Cardiac muscle cell (in vitro differentiated cells and primary cell): ENCODE results near the gene SMIM22. TPM values are rescaled to one million over a fixed set of nuclear protein-coding genes. Genes with fewer than 3 reads are reported as not detected.

Source experiments
- DNase-seq, 2 donors: peaks; one replicate each; pipeline versions ENCODE4 v3.0.0 to v3.0.0-alpha.2; 2010 to 2017; ENCODE audit warnings: low read depth in 1 of 2, low spot score in 1 of 2
- H3K27ac ChIP-seq: fragments of 200-600 bp; sonication (generic); 2 replicates; pipeline ENCODE4 v1.5.1; 2016
- H3K27me3 ChIP-seq: fragments of 200-600 bp; sonication (generic); 2 replicates; pipeline ENCODE4 v1.6.0; 2016; ENCODE audit warnings: control low read depth
- H3K36me3 ChIP-seq: fragments of 200-600 bp; sonication (generic); 2 replicates; pipeline ENCODE4 v1.5.1; 2016; ENCODE audit warnings: control low read depth
- H3K4me1 ChIP-seq: fragments of 200-600 bp; sonication (generic); 2 replicates; pipeline ENCODE4 v1.8.1; 2017; ENCODE audit warnings: low read depth, mild to moderate bottlenecking, mixed run types
- H3K4me3 ChIP-seq: fragments of 200-600 bp; sonication (generic); 2 replicates; pipeline ENCODE4 v1.5.1; 2016; ENCODE audit warnings: mild to moderate bottlenecking
- H3K9me3 ChIP-seq: fragments of 200-600 bp; sonication (generic); 2 replicates; pipeline ENCODE4 v1.5.1; 2017; ENCODE audit warnings: low read depth, mild to moderate bottlenecking, control low read depth
- polyA plus RNA-seq: library from polyadenylated mRNA; unstranded; fragments of >200 nt; fragmentation: Nextera tagmentation; extraction: Ambion mirVana; gene quantifications from 2 replicates; pipeline ENCODE4 v1.2.1, GENCODE V29; 2016
- total RNA-seq: library from RNA; depleted of rRNA; stranded (reverse); fragments of >200 nt; gene quantifications from 2 replicates; pipeline ENCODE4 v1.2.3, GENCODE V29; 2016
- TF ChIP-seq, protein P1 (sequence below): IDR thresholded peaks from 2 replicates; pipeline ENCODE4 v1.5.1; 2012; ENCODE audit warnings: low read depth, mild to moderate bottlenecking, low read length

SMIM22 gene
- total and polyA plus RNA-seq, 2 experiments from 2014 or later, result 5.3 TPM; not detected in 1

DNA sequence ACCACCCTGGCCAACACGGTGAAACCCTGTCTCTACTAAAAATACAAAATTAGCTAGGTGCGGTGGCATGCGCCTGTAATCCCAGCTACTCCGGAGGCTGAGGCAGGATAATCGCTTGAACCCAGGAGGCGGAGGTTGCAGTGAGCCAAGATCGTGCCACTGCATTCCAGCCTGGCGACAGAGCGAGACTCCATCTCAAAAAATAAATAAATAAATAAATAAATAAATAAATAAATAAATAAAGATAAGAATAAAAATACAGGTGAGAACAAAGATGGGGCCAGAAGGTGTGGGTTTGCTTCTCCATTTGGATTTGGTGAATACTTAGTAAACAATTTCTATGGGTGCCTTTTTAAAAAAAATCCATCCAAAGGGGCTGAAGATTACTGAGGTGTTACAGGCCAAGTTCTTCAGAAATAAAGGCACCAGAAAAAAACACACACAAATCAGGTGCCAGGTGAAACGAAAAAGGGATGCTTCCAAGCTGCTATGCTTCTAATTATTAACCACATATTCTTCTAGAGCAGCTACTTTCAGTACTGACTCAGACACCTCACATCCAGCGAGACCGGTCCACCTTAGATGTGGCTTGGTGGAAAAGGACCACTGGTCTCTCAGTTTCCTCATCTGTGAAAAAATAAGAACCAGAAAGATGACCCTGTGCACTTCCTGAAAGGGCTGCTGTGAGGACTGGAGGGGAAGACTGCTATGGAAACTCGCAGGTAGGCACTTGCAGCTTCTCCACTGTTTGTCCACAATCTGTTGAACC, 42.7 kb downstream of the SMIM22 start:
- Histone ChIP-seq H3K4me3 (no peak overlapping the region), H3K9me3 (no peaks in the 10 kb centered on the region), H3K27me3 (no peaks in the 10 kb centered on the region), H3K4me1 (no peaks in the 10 kb centered on the region), H3K27ac (no peak overlapping the region), H3K36me3 (peaks cover 50% of the 10 kb centered on the region)
- DNase-seq, result no peak
- TF ChIP-seq, protein P1, sequence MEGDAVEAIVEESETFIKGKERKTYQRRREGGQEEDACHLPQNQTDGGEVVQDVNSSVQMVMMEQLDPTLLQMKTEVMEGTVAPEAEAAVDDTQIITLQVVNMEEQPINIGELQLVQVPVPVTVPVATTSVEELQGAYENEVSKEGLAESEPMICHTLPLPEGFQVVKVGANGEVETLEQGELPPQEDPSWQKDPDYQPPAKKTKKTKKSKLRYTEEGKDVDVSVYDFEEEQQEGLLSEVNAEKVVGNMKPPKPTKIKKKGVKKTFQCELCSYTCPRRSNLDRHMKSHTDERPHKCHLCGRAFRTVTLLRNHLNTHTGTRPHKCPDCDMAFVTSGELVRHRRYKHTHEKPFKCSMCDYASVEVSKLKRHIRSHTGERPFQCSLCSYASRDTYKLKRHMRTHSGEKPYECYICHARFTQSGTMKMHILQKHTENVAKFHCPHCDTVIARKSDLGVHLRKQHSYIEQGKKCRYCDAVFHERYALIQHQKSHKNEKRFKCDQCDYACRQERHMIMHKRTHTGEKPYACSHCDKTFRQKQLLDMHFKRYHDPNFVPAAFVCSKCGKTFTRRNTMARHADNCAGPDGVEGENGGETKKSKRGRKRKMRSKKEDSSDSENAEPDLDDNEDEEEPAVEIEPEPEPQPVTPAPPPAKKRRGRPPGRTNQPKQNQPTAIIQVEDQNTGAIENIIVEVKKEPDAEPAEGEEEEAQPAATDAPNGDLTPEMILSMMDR, result no peak

GRCh38 chr16:4839942-4840341, 44.8 kb downstream of the SMIM22 start:
- H3K27me3 ChIP-seq, result no peaks in the 10 kb centered on the region
- TF ChIP-seq, protein P1, result no peak
- H3K27ac ChIP-seq, result no peak overlapping the region
- H3K36me3 ChIP-seq, result peaks cover 65% of the 10 kb centered on the region
- DNase-seq, result no peak
- no peaks in the 10 kb centered on the region for H3K4me1 ChIP-seq
- H3K9me3 ChIP-seq, result no peaks in the 10 kb centered on the region
- H3K4me3 ChIP-seq, result no peak overlapping the region

GRCh38 chr16:4840984-4841383, 45.8 kb downstream of the SMIM22 start:
- no peak for DNase-seq
- Histone ChIP-seq H3K27me3 (no peaks in the 10 kb centered on the region), H3K4me3 (no peak overlapping the region), H3K9me3 (no peaks in the 10 kb centered on the region), H3K4me1 (peaks cover 6% of the 10 kb centered on the region), H3K27ac (no peak overlapping the region), H3K36me3 (peaks cover 69% of the 10 kb centered on the region)
- TF ChIP-seq, protein P1, result no peak

Other genes starting within 250 kb of the SMIM22 start
- gene C16orf96, start 239.0 kb upstream of the SMIM22 start, total RNA-seq, result 1.9 and 3.6 TPM in 2 replicates
- 0.24 and 0.39 TPM in 2 replicates for gene C16orf96, start 239.0 kb upstream of the SMIM22 start, polyA plus RNA-seq
- gene UBALD1, start 180.5 kb upstream of the SMIM22 start, total RNA-seq, result 33.6 and 42.9 TPM in 2 replicates
- gene UBALD1, start 180.5 kb upstream of the SMIM22 start, polyA plus RNA-seq, result 46.6 and 47.3 TPM in 2 replicates
- 58.2 and 66.6 TPM in 2 replicates for gene MGRN1, start 170.5 kb upstream of the SMIM22 start, total RNA-seq
- gene MGRN1, start 170.5 kb upstream of the SMIM22 start, polyA plus RNA-seq, result 42.6 and 47.2 TPM in 2 replicates
- 84.4 and 139 TPM in 2 replicates for gene NUDT16L1, start 101.8 kb upstream of the SMIM22 start, total RNA-seq
- gene NUDT16L1, start 101.8 kb upstream of the SMIM22 start, polyA plus RNA-seq, result 141 and 157 TPM in 2 replicates
- gene ANKS3, start 61.1 kb upstream of the SMIM22 start, total RNA-seq, result 38.7 and 40.3 TPM in 2 replicates
- 35.2 and 37.6 TPM in 2 replicates for gene ANKS3, start 61.1 kb upstream of the SMIM22 start, polyA plus RNA-seq
- 0.77 and 1.2 TPM in 2 replicates for gene DNAAF8, start 60.8 kb upstream of the SMIM22 start, total RNA-seq
- 0.07 and 1.2 TPM in 2 replicates for gene DNAAF8, start 60.8 kb upstream of the SMIM22 start, polyA plus RNA-seq
- gene ZNF500, start 28.2 kb upstream of the SMIM22 start, total RNA-seq, result 20.4 and 32.7 TPM in 2 replicates
- 17.0 and 23.8 TPM in 2 replicates for gene ZNF500, start 28.2 kb upstream of the SMIM22 start, polyA plus RNA-seq
- gene SEPTIN12, start 7.0 kb upstream of the SMIM22 start, total RNA-seq, result 1.7 and 2.9 TPM in 2 replicates
- gene SEPTIN12, start 7.0 kb upstream of the SMIM22 start, polyA plus RNA-seq, result 2.2 and 7.3 TPM in 2 replicates
- gene ROGDI, start 7.3 kb downstream of the SMIM22 start, total RNA-seq, result 146 and 161 TPM in 2 replicates
- gene ROGDI, start 7.3 kb downstream of the SMIM22 start, polyA plus RNA-seq, result 173 and 220 TPM in 2 replicates
- gene GLYR1, start 51.9 kb downstream of the SMIM22 start, total RNA-seq, result 38.0 and 44.3 TPM in 2 replicates
- 52.1 and 65.5 TPM in 2 replicates for gene GLYR1, start 51.9 kb downstream of the SMIM22 start, polyA plus RNA-seq
- gene UBN1, start 52.1 kb downstream of the SMIM22 start, total RNA-seq, result 24.2 and 33.4 TPM in 2 replicates
- 21.4 and 23.7 TPM in 2 replicates for gene UBN1, start 52.1 kb downstream of the SMIM22 start, polyA plus RNA-seq
- 6.4 and 10.8 TPM in 2 replicates for gene PPL, start 141.8 kb downstream of the SMIM22 start, total RNA-seq
- gene PPL, start 141.8 kb downstream of the SMIM22 start, polyA plus RNA-seq, result 7.5 and 8.4 TPM in 2 replicates
- gene SEC14L5, start 163.0 kb downstream of the SMIM22 start, total RNA-seq, result 0.21 and 0.35 TPM in 2 replicates
- gene SEC14L5, start 163.0 kb downstream of the SMIM22 start, polyA plus RNA-seq, result not detected in 2 replicates
- gene NAGPA, start 238.6 kb downstream of the SMIM22 start, total RNA-seq, result 23.0 and 24.6 TPM in 2 replicates
- 9.8 and 10.8 TPM in 2 replicates for gene NAGPA, start 238.6 kb downstream of the SMIM22 start, polyA plus RNA-seq